Neutrophil (primary cell): ENCODE results near the gene KLHDC4.

Experiments
- H3K27ac ChIP-seq: fragments of 200-600 bp; sonication (generic); 2 replicates; pipeline ENCODE4 v1.5.1; 2016; ENCODE audit warnings: mild to moderate bottlenecking, moderate library complexity
- H3K27me3 ChIP-seq: fragments of 200-600 bp; sonication (generic); 2 replicates; pipeline ENCODE4 v1.6.0; 2016; ENCODE audit warnings: mild to moderate bottlenecking
- H3K36me3 ChIP-seq: fragments of 200-600 bp; sonication (generic); 2 replicates; pipeline ENCODE4 v1.5.1; 2017
- H3K4me1 ChIP-seq, 2 experiments: fragments of 200-600 bp in 1 of 2; sonication (generic) in 1 of 2; 1 replicate in 1 of 2; 2 replicates in 1 of 2; pipeline versions ENCODE4 v1.5.1 to v1.6.1; 2013 to 2016; ENCODE audit warnings: low read depth in 1 of 2, low read length in 1 of 2, mild to moderate bottlenecking in 1 of 2, moderate library complexity in 1 of 2; ENCODE audit not compliant: control insufficient read depth in 1 of 2, insufficient read depth in 1 of 2
- H3K4me3 ChIP-seq, 2 experiments: fragments of 200-600 bp in 1 of 2; sonication (generic) in 1 of 2; 1 replicate in 1 of 2; 2 replicates in 1 of 2; pipeline ENCODE4 v1.5.1; 2013 to 2016; ENCODE audit warnings: low read depth in 1 of 2, low read length in 1 of 2, mild to moderate bottlenecking in 1 of 2, moderate library complexity in 1 of 2
- H3K9me3 ChIP-seq: fragments of 200-600 bp; sonication (generic); 2 replicates; pipeline ENCODE4 v1.5.1; 2016
- CTCF ChIP-seq: fragments of 200-600 bp; sonication (generic); IDR thresholded peaks from 2 replicates; pipeline ENCODE4 v1.5.1; 2016; ENCODE audit warnings: antibody characterized with exemption

Gene KLHDC4

GRCh38 chr16:87667946-87668345 is 97.8 kb downstream of the KLHDC4 start:
- TF ChIP-seq CTCF, result no peak
- Histone ChIP-seq H3K36me3 (no peaks in the 10 kb centered on the region), H3K27ac (no peak overlapping the region), H3K4me1 (no peaks in the 10 kb centered on the region), H3K9me3 (no peaks in the 10 kb centered on the region), H3K4me3 (no peak overlapping the region), H3K27me3 (no peaks in the 10 kb centered on the region)

GRCh38 chr16:87667443-87667842 is 98.3 kb downstream of the KLHDC4 start:
- Histone ChIP-seq H3K27me3 (no peaks in the 10 kb centered on the region), H3K27ac (no peak overlapping the region), H3K9me3 (no peaks in the 10 kb centered on the region), H3K36me3 (no peaks in the 10 kb centered on the region), H3K4me3 (no peak overlapping the region), H3K4me1 (no peaks in the 10 kb centered on the region)
- no peak for TF ChIP-seq CTCF

- Histone ChIP-seq H3K4me1 (peaks cover 0 to 2% of the 10 kb centered on the region in 2 experiments), H3K36me3 (no peaks in the 10 kb centered on the region), H3K9me3 (no peaks in the 10 kb centered on the region), H3K27me3 (no peaks in the 10 kb centered on the region), H3K27ac (no peak overlapping the region), H3K4me3 (no peak overlapping the region)
- no peak for TF ChIP-seq CTCF
Observed at GRCh38 chr16:87666919-87667318, 98.9 kb downstream of the KLHDC4 start.

GRCh38 chr16:87665193-87665592 is 100.6 kb downstream of the KLHDC4 start:
- Histone ChIP-seq H3K4me3 (no peak overlapping the region), H3K27me3 (peaks cover 5% of the 10 kb centered on the region), H3K4me1 (peaks cover 0 to 5% of the 10 kb centered on the region in 2 experiments), H3K36me3 (no peaks in the 10 kb centered on the region), H3K27ac (no peak overlapping the region), H3K9me3 (no peaks in the 10 kb centered on the region)
- no peak for TF ChIP-seq CTCF

- Histone ChIP-seq H3K4me3 (no peak overlapping the region), H3K27ac (no peak overlapping the region), H3K9me3 (no peaks in the 10 kb centered on the region), H3K36me3 (no peaks in the 10 kb centered on the region), H3K27me3 (peaks cover 5% of the 10 kb centered on the region), H3K4me1 (peaks cover 0 to 5% of the 10 kb centered on the region in 2 experiments)
- TF ChIP-seq CTCF, result no peak
Observed at GRCh38 chr16:87664792-87665191, 101.0 kb downstream of the KLHDC4 start.
